OCI-LY7 (cell line): ENCODE measurements around the gene THAP11. TPM values are rescaled to one million over a fixed set of nuclear protein-coding genes. Genes with fewer than 3 reads are reported as not detected.

Source experiments
- BruUV-seq: library from RNA; stranded (reverse); fragments of 400-500 nt; replicated peaks from 2 replicates; lab custom pipeline; 2021; lab: Mats Ljungman, UMichigan
- CTCF ChIA-PET: fragments of 300-600 bp; sonication (Branson Sonifier 250); formaldehyde crosslinking; loops from one replicate; lab custom pipeline; 2022; ENCODE audit warnings: antibody characterized with exemption; ENCODE audit not compliant: unreplicated experiment; lab: Charles Lee
- POLR2A ChIA-PET: fragments of 300-600 bp; sonication (Branson Sonifier 250); formaldehyde crosslinking; loops from one replicate; lab custom pipeline; 2022; ENCODE audit warnings: antibody characterized with exemption; lab: Charles Lee
- DNase-seq: peaks from one replicate; pipeline ENCODE4 v3.0.0-alpha.2; 2015; ENCODE audit warnings: low spot score
- H2AFZ ChIP-seq: fragments of 200-600 bp; sonication (generic), shearing (Covaris generic); 2 replicates; pipeline ENCODE4 v1.6.1; 2014; ENCODE audit warnings: mild to moderate bottlenecking, antibody characterized with exemption, low read length, moderate library complexity
- H3K27ac ChIP-seq: fragments of 200-600 bp; sonication (generic); 2 replicates; pipeline ENCODE4 v1.5.1; 2014; ENCODE audit warnings: mixed run types, low read depth, mild to moderate bottlenecking, moderate library complexity, low read length, inconsistent platforms; ENCODE audit not compliant: poor library complexity, severe bottlenecking
- H3K36me3 ChIP-seq: fragments of 200-600 bp; sonication (generic); 2 replicates; pipeline ENCODE4 v1.6.1; 2014; ENCODE audit warnings: mild to moderate bottlenecking, antibody characterized with exemption, low read length, moderate library complexity, mixed read lengths; ENCODE audit not compliant: insufficient read depth
- H3K4me1 ChIP-seq: fragments of 200-600 bp; sonication (generic); 2 replicates; pipeline ENCODE4 v1.5.1; 2014; ENCODE audit warnings: mild to moderate bottlenecking, low read length; ENCODE audit not compliant: insufficient read depth, poor library complexity, severe bottlenecking
- H3K4me2 ChIP-seq: fragments of 200-600 bp; sonication (generic); 2 replicates; pipeline ENCODE4 v1.6.1; 2014; ENCODE audit warnings: mild to moderate bottlenecking, low read length
- H3K4me3 ChIP-seq: fragments of 200-600 bp; sonication (generic); 2 replicates; pipeline ENCODE4 v1.5.1; 2014; ENCODE audit warnings: mild to moderate bottlenecking, low read depth, low read length; ENCODE audit not compliant: poor library complexity, severe bottlenecking
- H3K79me2 ChIP-seq: fragments of 200-600 bp; sonication (generic); 2 replicates; pipeline ENCODE4 v1.6.1; 2016; ENCODE audit warnings: low read depth, mild to moderate bottlenecking, low read length, moderate library complexity, mixed read lengths; ENCODE audit not compliant: insufficient read depth
- H3K9me2 ChIP-seq: fragments of 200-600 bp; sonication (generic); 2 replicates; pipeline ENCODE4 v1.6.1; 2016; ENCODE audit warnings: mild to moderate bottlenecking, low read length, mixed read lengths; ENCODE audit not compliant: insufficient read depth
- H3K9me3 ChIP-seq: fragments of 200-600 bp; sonication (generic); 2 replicates; pipeline ENCODE4 v1.6.1; 2014; ENCODE audit warnings: mild to moderate bottlenecking, mixed run types, low read length, mixed read lengths
- H4K20me1 ChIP-seq: fragments of 200-600 bp; sonication (generic); 2 replicates; pipeline ENCODE4 v1.6.1; 2014; ENCODE audit warnings: mild to moderate bottlenecking, antibody characterized with exemption, low read length, moderate library complexity, mixed read lengths; ENCODE audit not compliant: insufficient read depth
- CTCF ChIP-seq: fragments of 200-600 bp; sonication (generic); conservative IDR thresholded peaks from 2 replicates; pipeline ENCODE4 v1.5.1; 2014; ENCODE audit warnings: mild to moderate bottlenecking, antibody characterized with exemption, low read length, moderate library complexity, mixed read lengths
- EZH2phosphoT487 ChIP-seq: fragments of 200-600 bp; sonication (generic); IDR thresholded peaks from 2 replicates; pipeline ENCODE4 v1.6.1; 2018; ENCODE audit warnings: low read depth, borderline replicate concordance, mild to moderate bottlenecking, mixed run types, antibody characterized with exemption, low read length, moderate library complexity, mixed read lengths
- intact Hi-C: fragments of 100-400 bp; cut with micrococcal nuclease; formaldehyde crosslinking; loops from one replicate; pipeline ENCODE4 v1.10.0; 2022; ENCODE audit not compliant: unreplicated experiment
- total RNA-seq, 2 experiments: library from RNA; depleted of rRNA in 1 of 2; stranded (reverse); fragments of >200 nt in 1 of 2; shearing (Covaris generic) in 1 of 2; gene quantifications; 2 replicates each; pipeline ENCODE4 v1.2.3, GENCODE V29; 2014 to 2022

The THAP11 gene
- total RNA-seq, 2 experiments from 2014 or later = 39.5 to 66.3 TPM

GRCh38 chr16:67883146-67883871 lies 41.2 kb downstream of the THAP11 start:
- no peaks in the 10 kb centered on the region for H3K4me1 ChIP-seq
- no peak overlapping the region for H2AFZ ChIP-seq
- no peaks in the 10 kb centered on the region for H3K9me3 ChIP-seq
- no peak for DNase-seq
- no peak overlapping the region for H3K4me3 ChIP-seq
- no peaks in the 10 kb centered on the region for H4K20me1 ChIP-seq
- H3K79me2 ChIP-seq = no peaks in the 10 kb centered on the region
- H3K4me2 ChIP-seq = no peak overlapping the region
- TF ChIP-seq CTCF = no peak
- no peak for TF ChIP-seq EZH2phosphoT487
- intact Hi-C loops = loop anchor here (1.0 to 5.0 kb wide), 2 partner anchors 45 to 179 kb away; no protein-coding TSS in a partner anchor
- H3K9me2 ChIP-seq = no peaks in the 10 kb centered on the region
- H3K36me3 ChIP-seq = peaks cover 75% of the 10 kb centered on the region
- no TSS peak for BruUV-seq
- ChIA-PET POLR2A (interaction anchor here (0.6 kb wide), 1 partner anchor 114 kb away, joined by 3 read pairs; no protein-coding TSS in a partner anchor), CTCF (interaction anchor here (0.5 to 1.0 kb wide), 6 partner anchors 41 to 157 kb away, joined by 3 to 8 read pairs (median 3); partner anchors contain the start of gene CTRL)
- H3K27ac ChIP-seq = no peak overlapping the region

- peaks cover 69% of the 10 kb centered on the region for H3K36me3 ChIP-seq
Observed at GRCh38 chr16:67883872-67884261, 41.7 kb downstream of the THAP11 start.

More at GRCh38 chr16:67883872-67884261, 41.7 kb downstream of the THAP11 start:
- peak; percentile 62 for DNase-seq
- ChIA-PET CTCF (interaction anchor here (0.6 to 1.0 kb wide), 5 partner anchors 41 to 157 kb away, joined by 3 to 8 read pairs (median 3); partner anchors contain the start of gene CTRL), POLR2A (interaction anchor here (0.6 kb wide), 1 partner anchor 115 kb away, joined by 3 read pairs; no protein-coding TSS in a partner anchor)
- BruUV-seq = no TSS peak
- H3K4me2 ChIP-seq = no peak overlapping the region
- H3K9me3 ChIP-seq = no peaks in the 10 kb centered on the region
- H4K20me1 ChIP-seq = no peaks in the 10 kb centered on the region
- no peaks in the 10 kb centered on the region for H3K4me1 ChIP-seq
- intact Hi-C loops = loop anchor here (1.0 to 5.0 kb wide), 2 partner anchors 44 to 178 kb away; no protein-coding TSS in a partner anchor
- H3K79me2 ChIP-seq = no peaks in the 10 kb centered on the region
- no peaks in the 10 kb centered on the region for H3K9me2 ChIP-seq
- no peak overlapping the region for H3K4me3 ChIP-seq
- TF ChIP-seq EZH2phosphoT487 (no peak), CTCF (peak; percentile 92)
- H2AFZ ChIP-seq = no peak overlapping the region
- H3K27ac ChIP-seq = no peak overlapping the region
